GM12878 (cell line): ENCODE data around the gene MAPT.

Experiments
- BHLHE40 ChIP-seq, 2 experiments: fragments of 450-650 bp in 1 of 2; IDR thresholded peaks; 2 replicates each; pipeline ENCODE4 v1.6.1; 2011 to 2017; ENCODE audit warnings: low read depth in 2 of 2, borderline replicate concordance in 1 of 2, improper control_type of control experiment in 1 of 2, low read length in 1 of 2, mild to moderate bottlenecking in 1 of 2
- BMI1 ChIP-seq: fragments of 450-650 bp; IDR thresholded peaks from 2 replicates; pipeline ENCODE4 v1.6.1; 2016; ENCODE audit warnings: mild to moderate bottlenecking, moderate library complexity, borderline replicate concordance
- CTCF ChIP-seq, 3 experiments: IDR thresholded peaks in 2 of 3; conservative IDR thresholded peaks in 1 of 3; 2 replicates each; pipeline ENCODE4 v1.5.1; 2011; ENCODE audit warnings: low read depth in 3 of 3, low read length in 3 of 3, mild to moderate bottlenecking in 3 of 3, control low read depth in 2 of 3, moderate library complexity in 2 of 3, inconsistent platforms in 1 of 3, mixed read lengths in 1 of 3; ENCODE audit not compliant: control insufficient read depth in 2 of 3, insufficient read depth in 1 of 3; ENCODE audit errors: extremely low read depth in 1 of 3
- HDAC6 ChIP-seq: fragments of 200-600 bp; sonication (generic); IDR thresholded peaks from one replicate; pipeline ENCODE4 v1.8.0; 2017; ENCODE audit warnings: antibody characterized with exemption; ENCODE audit not compliant: unreplicated experiment
- MLLT1 ChIP-seq: fragments of 450-650 bp; IDR thresholded peaks from 2 replicates; pipeline ENCODE4 v1.6.1; 2016; ENCODE audit warnings: mild to moderate bottlenecking
- POLR2A ChIP-seq: IDR thresholded peaks from 2 replicates; pipeline ENCODE4 v1.6.1; 2011; ENCODE audit warnings: low read depth, mild to moderate bottlenecking, low read length
- RFX5 ChIP-seq: IDR thresholded peaks from 2 replicates; pipeline ENCODE4 v1.6.1; 2011; ENCODE audit warnings: low read depth, low read length, improper control_type of control experiment
- SIN3A ChIP-seq: IDR thresholded peaks from 2 replicates; pipeline ENCODE4 v1.6.1; 2012; ENCODE audit warnings: low read depth, low read length, improper control_type of control experiment
- SMC3 ChIP-seq: IDR thresholded peaks from 2 replicates; pipeline ENCODE4 v1.6.1; 2011; ENCODE audit warnings: low read length, improper control_type of control experiment, borderline replicate concordance

DNA sequence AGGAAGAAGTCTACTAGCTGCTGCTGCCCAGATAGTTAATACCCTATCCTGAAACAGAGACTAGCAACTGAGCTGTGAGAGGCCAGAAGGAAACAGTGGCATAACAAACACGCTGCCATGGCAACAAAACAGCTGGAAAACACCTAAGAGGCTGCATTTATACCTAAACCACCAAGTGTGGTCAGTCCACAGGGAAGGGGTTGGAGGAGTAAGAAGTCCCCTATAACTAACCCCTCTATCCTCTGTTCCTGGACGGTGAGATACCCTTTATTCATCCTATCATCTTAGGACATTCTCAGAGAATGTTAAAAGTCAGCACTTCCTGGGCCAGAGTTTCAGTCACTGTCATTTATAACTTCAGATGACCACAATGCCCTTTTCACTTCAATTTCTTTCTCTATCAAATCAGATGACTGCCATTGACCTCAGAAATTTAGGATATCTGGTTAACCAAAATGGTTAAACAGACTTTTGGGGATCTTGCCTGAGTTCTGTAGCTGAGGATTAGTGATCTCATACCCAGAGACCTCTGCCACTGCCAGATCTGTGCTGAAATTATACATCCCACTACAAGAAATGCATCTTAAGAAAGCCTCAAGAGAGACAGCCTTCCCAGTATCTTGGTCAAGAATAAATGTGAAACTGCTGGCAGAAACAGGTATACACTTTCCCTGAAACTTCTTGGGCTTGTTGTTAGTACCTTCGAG, 140.9 kb downstream of the MAPT start:
- TF ChIP-seq RFX5, result no peak
- TF ChIP-seq BMI1, result peak; percentile 70
- TF ChIP-seq HDAC6, result no peak
- no peak for TF ChIP-seq CTCF (IDR thresholded peaks at IDR 0.05 in 2 of 3, conservative IDR thresholded peaks at IDR 0.05 in 1 of 3; ENCODE audit: control insufficient read depth in 2 of 3, extremely low read depth in 1 of 3, insufficient read depth in 1 of 3, low read depth in 3 of 3, low read length in 3 of 3)
- no peak for TF ChIP-seq BHLHE40 (IDR thresholded peaks at IDR 0.05; ENCODE audit: borderline replicate concordance in 1 of 2, low read depth in 2 of 2, low read length in 1 of 2)
- TF ChIP-seq MLLT1, result no peak
- TF ChIP-seq SIN3A, result no peak
- TF ChIP-seq POLR2A, result no peak
- no peak for TF ChIP-seq SMC3
